Pancreas (tissue), 10 donors: ENCODE data around the gene RHAG. TPM values are rescaled to one million over a fixed set of nuclear protein-coding genes. Genes with fewer than 3 reads are reported as not detected.
A peak's percentile ranks its signal among the peaks of the same experiment; 100 is the strongest.

Experiments
- ATAC-seq, 4 donors: fragments of 200-7000 bp; cut with Tn5 transposase; one replicate each; pipeline versions ENCODE4 v1.8.0 to v1.9.1; 2020; ENCODE audit warnings: mild to moderate bottlenecking in 4 of 4, moderate library complexity in 4 of 4
- DNase-seq, 6 donors: peaks; one replicate each; pipeline ENCODE4 v3.0.0-alpha.2; 2020
- FAIRE-seq: peaks from 2 replicates; lab custom pipeline; 2012; peaks lifted over from hg19 to GRCh38; lab: Jason Lieb, UNC
- H3K27ac ChIP-seq, 4 donors: fragments of 200-600 bp; sonication (generic); 1 replicate in 3 of 4; 2 replicates in 1 of 4; pipeline versions ENCODE4 v1.5.0 to v1.8.0; 2020
- H3K27me3 ChIP-seq, 4 donors: fragments of 200-600 bp; one replicate each; pipeline ENCODE4 v1.8.0; 2021
- H3K36me3 ChIP-seq, 3 donors: fragments of 200-600 bp; sonication (generic) in 1 of 3; one replicate each; pipeline versions ENCODE4 v1.5.0 to v1.8.0; 2020 to 2021
- H3K4me1 ChIP-seq, 3 donors: fragments of 200-600 bp; one replicate each; pipeline ENCODE4 v1.8.0; 2021
- H3K4me3 ChIP-seq, 4 donors: fragments of 200-600 bp; sonication (generic) in 2 of 4; one replicate each; pipeline versions ENCODE4 v1.5.0 to v1.8.0; 2020 to 2021
- H3K9me3 ChIP-seq, 4 donors: fragments of 200-600 bp; one replicate each; pipeline ENCODE4 v1.8.0; 2021
- CTCF ChIP-seq, 4 donors: fragments of 200-600 bp; sonication (generic) in 3 of 4; IDR thresholded peaks; one replicate each; pipeline versions ENCODE4 v1.5.0 to v1.8.0; 2021; ENCODE audit warnings: antibody characterized with exemption in 4 of 4
- WGBS, 2 donors: extraction: QIAGEN DNeasy Blood & Tissue Kit; methylation state at CpG; one replicate each; pipeline ENCODE4 v1.1.7; 2013; 5-methylcytosine and 5-hydroxymethylcytosine counted together
- intact Hi-C, 3 donors: fragments of 100-400 bp; cut with DNase I; formaldehyde crosslinking; loops; one replicate each; pipeline versions ENCODE4 v1.11.1 to v1.14.2; 2022
- polyA plus RNA-seq, 2 donors: library from polyadenylated mRNA; stranded (reverse); fragments of 200-250 nt; gene quantifications; one replicate each; pipeline ENCODE4 v1.2.3, GENCODE V29; 2013
- total RNA-seq, 6 donors: library from RNA; stranded (reverse); fragmentation: NEBNext Ultra II Directional in 4 of 6; extraction: Animal tissue kit (Norgen Biotek cat#: 25700) in 4 of 6; gene quantifications; one replicate each; pipeline versions ENCODE4 v1.2.1 to v1.2.4, GENCODE V29; 2021 to 2023
- donor health status: healthy with polysubstance abuse.
- donor health status: DM: no; HTN: no; CAD: no; lungs with moderate emphysema.
- donor health status: DM: no; HTN: no; CAD: no.
- donor health status: control.
- donor health status: control.
- donor health status: Bipolar disorder and iron deficiency.
- donor health status: DM: yes; HTN: yes; CAD: no.
- donor health status: DM: no; HTN: no; CAD: no.
- donor health status: DM: no; HTN: no; CAD: no.
- donor health status: DM: yes; HTN: yes; CAD: no.

The RHAG gene
- total and polyA plus RNA-seq, 8 donors: 0.28 TPM; not detected in 7

GRCh38 chr6:49565261-49565660, 71.4 kb downstream of the RHAG start:
- Histone ChIP-seq H3K27me3 (no peaks in the 10 kb centered on the region), H3K9me3 (no peaks in the 10 kb centered on the region), H3K36me3 (no peaks in the 10 kb centered on the region), H3K4me1 (peaks cover 0 to 2% (median under 1%) of the 10 kb centered on the region in 3 donors), H3K4me3 (no peak overlapping the region), H3K27ac (no peak overlapping the region)
- ATAC-seq (no peak), FAIRE-seq (no peak), DNase-seq (no peak)
- intact Hi-C loops: no loop called here
- TF ChIP-seq CTCF (IDR thresholded peaks at IDR 0.05): no peak
- whole genome bisulfite sequencing, 2 donors: 37 to 55% methylated on average over 2 of the region's 2 CpGs

GRCh38 chr6:49564552-49564951, 72.1 kb downstream of the RHAG start:
- Histone ChIP-seq H3K4me3 (no peak overlapping the region), H3K9me3 (no peaks in the 10 kb centered on the region), H3K36me3 (no peaks in the 10 kb centered on the region), H3K27me3 (no peaks in the 10 kb centered on the region), H3K4me1 (no peaks in the 10 kb centered on the region), H3K27ac (no peak overlapping the region)
- DNase-seq: no peak
- no peak for FAIRE-seq
- 60 to 72% methylated on average over 1 of the region's 1 CpG for WGBS, 2 donors
- TF ChIP-seq CTCF (IDR thresholded peaks at IDR 0.05): no peak
- intact Hi-C loops: no loop called here
- ATAC-seq: no peak

GRCh38 chr6:49563006-49563886, 73.4 kb downstream of the RHAG start:
- WGBS, 2 donors: 75 to 80% methylated on average over 5 of the region's 5 CpGs
- Histone ChIP-seq H3K27ac (no peak overlapping the region), H3K9me3 (no peaks in the 10 kb centered on the region), H3K4me1 (no peaks in the 10 kb centered on the region), H3K4me3 (no peak overlapping the region), H3K36me3 (no peaks in the 10 kb centered on the region), H3K27me3 (no peaks in the 10 kb centered on the region)
- no peak for DNase-seq
- no peak for FAIRE-seq
- intact Hi-C loops: no loop called here
- no peak for TF ChIP-seq CTCF (IDR thresholded peaks at IDR 0.05)
- no peak for ATAC-seq

- FAIRE-seq: no peak
- no peaks in the 10 kb centered on the region for H3K9me3 ChIP-seq
- TF ChIP-seq CTCF (IDR thresholded peaks at IDR 0.05): no peak
- DNase-seq: no peak
- no peaks in the 10 kb centered on the region for H3K36me3 ChIP-seq
- no peak overlapping the region for H3K4me3 ChIP-seq
- no peak for ATAC-seq
- H3K27me3 ChIP-seq: peaks cover 0 to 4% (median 0%) of the 10 kb centered on the region in 4 donors
- peaks cover 0 to 4% (median 0%) of the 10 kb centered on the region in 3 donors for H3K4me1 ChIP-seq
- intact Hi-C loops: no loop called here
- no peak overlapping the region for H3K27ac ChIP-seq
These were observed 78.4 kb downstream of the RHAG start for GRCh38 chr6:49558238-49558637.

GRCh38 chr6:49557177-49557576, 79.5 kb downstream of the RHAG start:
- H3K4me3 ChIP-seq: no peak overlapping the region
- FAIRE-seq (no peak), ATAC-seq (no peak), DNase-seq (no peak)
- H3K9me3 ChIP-seq: no peaks in the 10 kb centered on the region
- H3K27ac ChIP-seq: peak overlapping the region in 2 of 4 donors; percentile 51 to 56
- WGBS, 2 donors: 70 to 83% methylated on average over 3 of the region's 3 CpGs
- no peaks in the 10 kb centered on the region for H3K36me3 ChIP-seq
- TF ChIP-seq CTCF (IDR thresholded peaks at IDR 0.05): no peak
- intact Hi-C loops: no loop called here
- H3K27me3 ChIP-seq: peaks cover 0 to 4% (median 0%) of the 10 kb centered on the region in 4 donors
- peaks cover 0 to 4% (median 0%) of the 10 kb centered on the region in 3 donors for H3K4me1 ChIP-seq
